Stimulated activated naive CD8-positive, alpha-beta T cell treated with anti-CD3 and anti-CD28 coated beads, Interleukin-15, Interleukin-2, amounts not matched to agents 100 ng/mL and 50 ng/mL, for 24 hours (primary cell): ENCODE data around the gene CCDC154.
A peak's percentile ranks its signal among the peaks of the same experiment; 100 is the strongest.

Source experiments
- H3K27ac Mint-ChIP-seq: one replicate; pipeline ENCODE4 v1.8.0; 2021; ENCODE audit warnings: mild to moderate bottlenecking, mixed read lengths
- H3K27me3 Mint-ChIP-seq: one replicate; pipeline ENCODE4 v1.8.0; 2021; ENCODE audit warnings: mixed read lengths
- H3K36me3 Mint-ChIP-seq: one replicate; pipeline ENCODE4 v1.8.0; 2021; ENCODE audit warnings: low read depth, mixed read lengths
- H3K4me1 Mint-ChIP-seq: one replicate; pipeline ENCODE4 v1.8.0; 2021; ENCODE audit warnings: low read depth, mixed read lengths
- H3K4me3 Mint-ChIP-seq: one replicate; pipeline ENCODE4 v1.8.0; 2021; ENCODE audit warnings: mild to moderate bottlenecking, mixed read lengths
- H3K9me3 Mint-ChIP-seq: one replicate; pipeline ENCODE4 v1.8.0; 2021; ENCODE audit warnings: mixed read lengths

The CCDC154 gene

GRCh38 chr16:1429012-1429411 lies 15.3 kb downstream of the CCDC154 start:
- Mint-ChIP-seq H3K27me3 (no peaks in the 10 kb centered on the region), H3K4me3 (no peak overlapping the region), H3K4me1 (peaks cover 4% of the 10 kb centered on the region), H3K27ac (no peak overlapping the region), H3K9me3 (no peaks in the 10 kb centered on the region), H3K36me3 (no peaks in the 10 kb centered on the region)

GRCh38 chr16:1428511-1428910 lies 15.8 kb downstream of the CCDC154 start:
- no peaks in the 10 kb centered on the region for H3K36me3 Mint-ChIP-seq
- H3K9me3 Mint-ChIP-seq = no peaks in the 10 kb centered on the region
- peaks cover 4% of the 10 kb centered on the region for H3K4me1 Mint-ChIP-seq
- no peak overlapping the region for H3K27ac Mint-ChIP-seq
- H3K4me3 Mint-ChIP-seq = no peak overlapping the region
- no peaks in the 10 kb centered on the region for H3K27me3 Mint-ChIP-seq

GRCh38 chr16:1427473-1428461 lies 16.6 kb downstream of the CCDC154 start:
- H3K4me3 Mint-ChIP-seq = no peak overlapping the region
- no peaks in the 10 kb centered on the region for H3K36me3 Mint-ChIP-seq
- no peaks in the 10 kb centered on the region for H3K9me3 Mint-ChIP-seq
- peaks cover 4% of the 10 kb centered on the region for H3K4me1 Mint-ChIP-seq
- no peak overlapping the region for H3K27ac Mint-ChIP-seq
- H3K27me3 Mint-ChIP-seq = no peaks in the 10 kb centered on the region

- no peaks in the 10 kb centered on the region for H3K27me3 Mint-ChIP-seq
- no peak overlapping the region for H3K4me3 Mint-ChIP-seq
- peaks cover 7% of the 10 kb centered on the region for H3K4me1 Mint-ChIP-seq
- H3K9me3 Mint-ChIP-seq = no peaks in the 10 kb centered on the region
- H3K36me3 Mint-ChIP-seq = no peaks in the 10 kb centered on the region
- no peak overlapping the region for H3K27ac Mint-ChIP-seq
Observed at GRCh38 chr16:1426734-1427471, 17.5 kb downstream of the CCDC154 start.

- no peak overlapping the region for H3K4me3 Mint-ChIP-seq
- H3K27me3 Mint-ChIP-seq = no peaks in the 10 kb centered on the region
- H3K27ac Mint-ChIP-seq = no peak overlapping the region
- peaks cover 17% of the 10 kb centered on the region for H3K4me1 Mint-ChIP-seq
- H3K36me3 Mint-ChIP-seq = no peaks in the 10 kb centered on the region
- no peaks in the 10 kb centered on the region for H3K9me3 Mint-ChIP-seq
Observed at GRCh38 chr16:1425616-1426370, 18.6 kb downstream of the CCDC154 start.

- Mint-ChIP-seq H3K4me3 (no peak overlapping the region), H3K27me3 (no peaks in the 10 kb centered on the region), H3K9me3 (no peaks in the 10 kb centered on the region), H3K4me1 (peaks cover 28% of the 10 kb centered on the region), H3K27ac (no peak overlapping the region), H3K36me3 (peaks cover 5% of the 10 kb centered on the region)
Observed at GRCh38 chr16:1424028-1424427, 20.3 kb downstream of the CCDC154 start.

GRCh38 chr16:1422076-1422475 lies 22.3 kb downstream of the CCDC154 start:
- peaks cover 38% of the 10 kb centered on the region for H3K4me1 Mint-ChIP-seq
- peak overlapping the region; percentile 88 for H3K4me3 Mint-ChIP-seq
- no peaks in the 10 kb centered on the region for H3K27me3 Mint-ChIP-seq
- H3K27ac Mint-ChIP-seq = peak overlapping the region; percentile 98
- peaks cover 5% of the 10 kb centered on the region for H3K36me3 Mint-ChIP-seq
- H3K9me3 Mint-ChIP-seq = no peaks in the 10 kb centered on the region

- peaks cover 5% of the 10 kb centered on the region for H3K36me3 Mint-ChIP-seq
- H3K27me3 Mint-ChIP-seq = no peaks in the 10 kb centered on the region
- no peaks in the 10 kb centered on the region for H3K9me3 Mint-ChIP-seq
- peak overlapping the region; percentile 98 for H3K27ac Mint-ChIP-seq
- peaks cover 45% of the 10 kb centered on the region for H3K4me1 Mint-ChIP-seq
- peak overlapping the region; percentile 88 for H3K4me3 Mint-ChIP-seq
Observed at GRCh38 chr16:1420111-1420539, 24.2 kb downstream of the CCDC154 start.

- Mint-ChIP-seq H3K27ac (peak overlapping the region; percentile 16), H3K4me3 (no peak overlapping the region), H3K4me1 (peaks cover 44% of the 10 kb centered on the region), H3K27me3 (no peaks in the 10 kb centered on the region), H3K9me3 (no peaks in the 10 kb centered on the region), H3K36me3 (peaks cover 5% of the 10 kb centered on the region)
Observed at GRCh38 chr16:1416521-1416941, 27.8 kb downstream of the CCDC154 start.

GRCh38 chr16:1414532-1415260 lies 29.7 kb downstream of the CCDC154 start, which contains the start of gene UNKL:
TSS of gene UNKL (minus strand) at chr16:1414704. CDS start at chr16:1414691, 13 bp downstream.
- peak within 1 kb of the TSS; percentile 83 for H3K4me3 Mint-ChIP-seq
- H3K4me1 Mint-ChIP-seq = peaks cover 32% of the 10 kb centered on the region
- peak within 1 kb of the TSS; percentile 71 for H3K27ac Mint-ChIP-seq
- H3K36me3 Mint-ChIP-seq = peaks cover 4% of the 10 kb centered on the region
- no peaks in the 10 kb centered on the region for H3K27me3 Mint-ChIP-seq
- H3K9me3 Mint-ChIP-seq = no peaks in the 10 kb centered on the region

GRCh38 chr16:1413684-1414531 lies 30.4 kb downstream of the CCDC154 start:
- peaks cover 29% of the 10 kb centered on the region for H3K4me1 Mint-ChIP-seq
- no peaks in the 10 kb centered on the region for H3K9me3 Mint-ChIP-seq
- no peaks in the 10 kb centered on the region for H3K27me3 Mint-ChIP-seq
- H3K27ac Mint-ChIP-seq = peak overlapping the region; percentile 80
- H3K36me3 Mint-ChIP-seq = peaks cover 4% of the 10 kb centered on the region
- H3K4me3 Mint-ChIP-seq = peak overlapping the region; percentile 83

- Mint-ChIP-seq H3K9me3 (no peaks in the 10 kb centered on the region), H3K4me3 (no peak overlapping the region), H3K27ac (peak overlapping the region; percentile 52), H3K4me1 (peaks cover 20% of the 10 kb centered on the region), H3K36me3 (peaks cover 4% of the 10 kb centered on the region), H3K27me3 (no peaks in the 10 kb centered on the region)
Observed at GRCh38 chr16:1412847-1413246, 31.5 kb downstream of the CCDC154 start.

- peak overlapping the region; percentile 67 for H3K27ac Mint-ChIP-seq
- no peaks in the 10 kb centered on the region for H3K9me3 Mint-ChIP-seq
- H3K27me3 Mint-ChIP-seq = no peaks in the 10 kb centered on the region
- peaks cover 8% of the 10 kb centered on the region for H3K36me3 Mint-ChIP-seq
- peak overlapping the region; percentile 80 for H3K4me3 Mint-ChIP-seq
- peaks cover 15% of the 10 kb centered on the region for H3K4me1 Mint-ChIP-seq
Observed at GRCh38 chr16:1408171-1408837, 36.1 kb downstream of the CCDC154 start.
